GM13977 (cell line): ENCODE data around the gene RPGRIP1.
"Not testable (repeated sequence)": the region's sequence is repeated elsewhere in the genome, so short reads cannot be mapped to it uniquely, and the experiment has no call there.

Source experiments
- DNase-seq: peaks from one replicate; pipeline ENCODE4 v3.0.0; 2012; ENCODE audit warnings: low spot score
- CTCF ChIP-seq: IDR thresholded peaks from 2 replicates; pipeline ENCODE4 v1.5.1; 2012; ENCODE audit warnings: mild to moderate bottlenecking, control low read depth; ENCODE audit not compliant: insufficient read depth; ENCODE audit errors: extremely low read depth, missing control alignments
- in situ Hi-C: fragments of 300-500 bp; cut with MboI; formaldehyde crosslinking; loops from one replicate; pipeline ENCODE4 v1.12.0; 2022; ENCODE audit warnings: low sequenced_read_pairs, low pct_unique_long_range_greater_than_20kb, mixed read lengths, inconsistent platforms; ENCODE audit not compliant: unreplicated experiment

Gene RPGRIP1

DNA sequence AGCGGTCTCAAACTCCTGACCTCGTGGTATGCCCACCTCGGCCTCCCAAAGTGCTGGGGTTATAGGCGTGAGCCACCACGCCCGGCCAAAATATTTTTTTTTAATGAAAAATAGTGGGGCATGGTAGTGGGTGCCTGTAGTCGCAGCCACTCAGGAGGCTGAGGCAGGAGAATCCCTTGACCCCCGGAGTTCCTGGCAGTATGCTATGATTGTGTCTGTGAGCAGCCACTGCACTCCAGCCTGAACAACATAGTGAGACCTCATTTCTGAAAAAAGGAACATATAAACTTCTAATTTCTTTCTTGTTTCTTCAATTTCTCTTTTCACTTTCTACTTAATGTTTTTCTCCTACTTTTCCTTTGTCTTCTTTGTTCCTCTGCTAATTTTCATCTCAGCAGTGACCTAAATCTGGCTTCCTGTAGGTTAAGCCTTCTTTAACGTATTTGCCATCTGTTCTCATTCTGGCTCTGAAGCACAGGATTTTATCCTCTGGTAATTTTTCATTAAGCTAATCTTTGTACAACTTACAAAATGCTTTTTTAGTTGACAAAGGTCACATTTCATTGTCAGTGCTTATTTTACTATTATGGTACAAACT, 4.5 kb upstream of the RPGRIP1 start:
- in situ Hi-C loops: no loop called here
- DNase-seq: no peak

DNA sequence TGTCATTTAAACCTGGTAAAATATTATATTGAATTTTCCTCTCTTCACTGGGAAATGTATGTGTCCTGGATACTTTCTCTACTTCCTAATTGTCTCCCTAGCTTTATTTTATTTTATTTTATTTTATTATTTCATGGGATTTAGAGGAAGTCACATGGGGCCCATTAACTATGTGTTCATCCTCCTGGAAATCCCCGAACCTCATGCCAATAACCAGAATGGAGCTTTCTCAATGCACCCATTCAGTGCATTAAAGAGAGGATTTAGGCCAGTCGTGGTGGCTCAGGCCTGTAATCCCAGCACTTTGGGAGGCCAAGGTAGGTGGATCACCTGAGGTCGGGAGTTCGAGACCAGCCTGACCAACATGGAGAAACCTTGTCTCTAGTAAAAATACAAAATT, 1.3 kb upstream of the RPGRIP1 start:
- in situ Hi-C loops: no loop called here
- DNase-seq: no peak
- TF ChIP-seq CTCF: no peak

More for the DNA sequence above, 4.5 kb upstream of the RPGRIP1 start:
- TF ChIP-seq CTCF: no peak

DNA sequence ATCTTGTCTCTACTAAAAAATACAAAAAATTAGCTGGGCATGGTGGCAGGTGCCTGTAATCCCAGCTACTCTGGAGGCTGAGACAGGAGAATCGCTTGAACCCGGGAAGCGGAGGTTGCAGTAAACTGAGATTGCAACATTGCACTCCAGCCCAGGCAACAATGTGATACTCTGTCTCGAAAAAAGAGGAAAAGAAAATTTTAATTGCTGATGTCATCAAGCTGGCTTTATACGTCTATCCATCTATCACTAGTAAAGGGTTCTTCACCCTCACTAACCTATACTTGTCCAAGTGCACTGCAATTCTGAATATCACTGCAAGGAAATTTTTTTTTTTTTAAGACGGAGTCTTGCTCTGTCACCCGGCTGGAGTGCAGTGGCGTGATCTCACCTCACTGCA, 2.0 kb downstream of the RPGRIP1 start:
- DNase-seq, in situ Hi-C loops: not testable (repeated sequence)

GRCh38 chr14:21286516-21286915, 6.6 kb downstream of the RPGRIP1 start:
- in situ Hi-C loops, DNase-seq: not testable (repeated sequence)

DNA sequence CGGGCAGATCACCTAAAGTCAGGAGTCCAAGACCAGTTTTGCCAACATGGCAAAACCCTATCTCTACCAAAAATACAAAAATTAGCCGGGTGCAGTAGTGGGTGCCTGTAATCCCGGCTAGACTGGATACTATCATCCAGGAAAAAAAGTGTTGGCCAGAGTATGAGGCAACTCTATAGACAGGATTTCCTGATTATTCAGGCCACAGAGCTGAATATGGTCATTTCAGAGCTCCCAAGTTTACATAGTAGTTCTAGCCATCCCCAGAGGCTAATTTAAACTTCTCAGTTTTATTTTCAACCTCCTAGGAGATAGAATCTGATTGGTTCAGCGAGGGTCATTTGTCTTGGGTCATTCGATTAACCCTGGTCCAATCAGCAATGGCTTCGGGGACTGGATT, 7.3 kb downstream of the RPGRIP1 start:
- no peak for DNase-seq
- TF ChIP-seq CTCF: no peak
- in situ Hi-C loops: no loop called here

GRCh38 chr14:21294026-21294425, 14.1 kb downstream of the RPGRIP1 start:
- in situ Hi-C loops, DNase-seq: not testable (repeated sequence)

DNA sequence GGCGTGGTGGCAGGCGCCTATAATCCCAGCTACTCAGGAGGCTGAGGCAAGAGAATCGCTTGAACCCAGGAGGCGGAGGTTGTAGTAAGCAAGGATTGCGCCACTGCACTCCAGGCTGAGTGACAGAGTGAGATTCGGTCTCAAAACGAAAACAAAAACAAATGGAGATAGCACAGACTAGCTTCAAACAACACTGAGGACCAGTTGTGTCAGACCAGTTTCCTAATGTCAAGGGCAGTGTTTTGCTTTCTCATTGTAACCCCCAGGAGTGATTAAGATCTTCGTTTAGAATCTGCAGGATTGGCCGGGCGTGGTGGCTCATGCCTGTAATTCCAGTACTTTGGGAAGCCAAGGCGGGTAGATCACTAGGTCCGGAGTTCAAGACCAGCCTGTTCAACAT, 18.5 kb downstream of the RPGRIP1 start:
- no peak for TF ChIP-seq CTCF
- in situ Hi-C loops: no loop called here
- no peak for DNase-seq

GRCh38 chr14:21299562-21300130, 19.8 kb downstream of the RPGRIP1 start:
- no peak for DNase-seq
- TF ChIP-seq CTCF: no peak
- in situ Hi-C loops: no loop called here
